Activated B cell treated with CpG ODN at 0.5 μM for 24 hours (primary cell): ENCODE results near the gene MAP3K14. TPM values are rescaled to one million over a fixed set of nuclear protein-coding genes. Genes with fewer than 3 reads are reported as not detected.

Experiments
- ATAC-seq: fragments of 200-7000 bp; cut with Tn5 transposase; one replicate; pipeline ENCODE4 v1.10.0; 2021; ENCODE audit warnings: low read depth, mild to moderate bottlenecking, moderate library complexity
- CTCF ChIA-PET: fragments of 350-600 bp; sonication (Branson Sonifier 250); formaldehyde crosslinking; loops from one replicate; lab custom pipeline; 2021; ENCODE audit warnings: antibody characterized with exemption; lab: Charles Lee
- POLR2A ChIA-PET: fragments of 350-600 bp; sonication (Branson Sonifier 250); formaldehyde crosslinking; loops from one replicate; lab custom pipeline; 2021; ENCODE audit warnings: antibody characterized with exemption; lab: Charles Lee
- DNase-seq: peaks from one replicate; pipeline ENCODE4 v3.0.0; 2022
- H3K27ac Mint-ChIP-seq: one replicate; pipeline ENCODE4 v1.8.0; 2020; ENCODE audit warnings: mixed read lengths
- H3K27me3 Mint-ChIP-seq: one replicate; pipeline ENCODE4 v1.8.0; 2021; ENCODE audit warnings: mixed read lengths
- H3K36me3 Mint-ChIP-seq: one replicate; pipeline ENCODE4 v1.8.0; 2021; ENCODE audit warnings: low read depth, mixed read lengths
- H3K4me1 Mint-ChIP-seq: one replicate; pipeline ENCODE4 v1.8.0; 2021; ENCODE audit warnings: mixed read lengths
- H3K4me3 Mint-ChIP-seq: one replicate; pipeline ENCODE4 v1.8.0; 2020; ENCODE audit warnings: mild to moderate bottlenecking, mixed read lengths
- H3K9me3 Mint-ChIP-seq: one replicate; pipeline ENCODE4 v1.8.0; 2020; ENCODE audit warnings: mixed read lengths
- CTCF ChIP-seq: fragments of 200-600 bp; IDR thresholded peaks from one replicate; pipeline ENCODE4 v1.8.0; 2022; ENCODE audit warnings: antibody characterized with exemption, mild to moderate bottlenecking
- intact Hi-C: fragments of 100-400 bp; cut with micrococcal nuclease; formaldehyde crosslinking; loops from one replicate; pipeline ENCODE4 v1.15.1; 2024
- total RNA-seq: library from RNA; stranded (reverse); gene quantifications from 2 replicates; pipeline ENCODE4 v1.2.3, GENCODE V29; 2022

Gene MAP3K14
- total RNA-seq, 1 donor from 2014 or later, result 88.6 TPM

DNA sequence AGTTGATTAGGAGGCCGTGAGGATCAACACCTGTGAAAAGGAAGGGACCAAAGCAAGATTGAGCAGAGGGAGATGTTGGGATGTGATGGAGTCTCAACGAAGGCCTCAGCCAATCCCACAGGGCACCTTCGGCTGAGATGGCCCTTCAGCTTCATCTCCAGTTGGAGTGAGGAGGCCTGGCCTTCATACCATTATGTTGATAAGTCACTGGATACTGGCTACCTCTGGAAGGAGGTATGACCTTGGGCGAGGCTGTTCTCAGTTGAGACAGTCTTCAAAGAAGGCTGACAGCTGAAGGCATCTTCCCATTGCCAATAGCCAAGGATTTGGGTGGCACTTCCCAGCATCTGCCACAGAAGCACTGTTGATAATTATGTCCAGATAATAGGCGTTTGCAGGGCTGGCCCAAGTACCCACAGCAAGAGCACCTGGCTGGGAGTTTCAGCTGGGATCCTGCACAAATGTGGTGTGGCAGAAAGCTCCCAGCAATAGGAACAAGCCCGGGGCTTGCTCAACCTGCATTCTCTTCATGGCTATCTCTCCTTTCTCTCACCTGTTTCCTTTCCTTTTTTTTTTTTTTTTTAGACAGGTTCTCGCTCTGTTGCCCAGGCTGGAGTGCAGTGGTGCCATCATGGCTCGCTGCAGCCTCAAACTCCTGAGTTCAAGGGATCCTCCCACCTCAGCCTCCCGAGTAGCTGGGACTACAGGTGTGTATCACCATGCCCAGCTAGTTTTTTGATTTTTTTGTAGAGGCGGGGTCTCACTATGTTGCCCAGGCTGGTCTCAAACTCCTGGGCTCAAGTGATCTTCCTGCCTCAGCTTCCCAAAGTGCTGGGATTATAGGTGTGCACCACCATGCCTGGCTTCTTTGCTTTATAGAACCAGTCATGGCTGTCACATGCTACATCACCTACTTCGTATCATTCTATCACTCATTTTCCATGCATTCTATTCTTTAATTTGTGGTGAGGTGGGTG, 18.2 kb upstream of the MAP3K14 start:
- peaks cover 35% of the 10 kb centered on the region for H3K4me1 Mint-ChIP-seq

GRCh38 chr17:45334231-45334630, 17.4 kb upstream of the MAP3K14 start:
- H3K27me3 Mint-ChIP-seq, result no peaks in the 10 kb centered on the region
- H3K4me1 Mint-ChIP-seq, result peaks cover 43% of the 10 kb centered on the region
- ChIA-PET POLR2A (interaction anchor here (0.8 to 3.9 kb wide), 3 partner anchors 18 to 97 kb away, joined by 3 to 46 read pairs (median 12); partner anchors contain the start of gene MAP3K14), CTCF (interaction anchor here (0.8 kb wide), 1 partner anchor 63 kb away, joined by 3 read pairs; no protein-coding TSS in a partner anchor)
- peak overlapping the region; percentile 3 for H3K4me3 Mint-ChIP-seq
- H3K27ac Mint-ChIP-seq, result peak overlapping the region; percentile 5
- no peaks in the 10 kb centered on the region for H3K9me3 Mint-ChIP-seq
- H3K36me3 Mint-ChIP-seq, result no peaks in the 10 kb centered on the region
- DNase-seq (peak; percentile 14), ATAC-seq (no peak)
- intact Hi-C loops, result loop anchor here (5.0 kb wide), 2 partner anchors 37 to 53 kb away; no protein-coding TSS in a partner anchor
- TF ChIP-seq CTCF, result no peak

More for the DNA sequence above, 18.2 kb upstream of the MAP3K14 start:
- no peaks in the 10 kb centered on the region for H3K36me3 Mint-ChIP-seq
- ChIA-PET POLR2A (interaction anchor here (0.8 to 3.9 kb wide), 4 partner anchors 19 to 96 kb away, joined by 3 to 46 read pairs (median 10); partner anchors contain the start of gene MAP3K14), CTCF (interaction anchor here (0.8 to 1.0 kb wide), 2 partner anchors 58 to 64 kb away, joined by 3 read pairs; no protein-coding TSS in a partner anchor)
- H3K27ac Mint-ChIP-seq, result peak overlapping the region; percentile 20
- no peak for ATAC-seq
- DNase-seq, result peak; percentile 11
- no peak for TF ChIP-seq CTCF
- no peaks in the 10 kb centered on the region for H3K9me3 Mint-ChIP-seq
- no peaks in the 10 kb centered on the region for H3K27me3 Mint-ChIP-seq
- intact Hi-C loops, result loop anchor here (5.0 kb wide), 2 partner anchors 38 to 52 kb away; no protein-coding TSS in a partner anchor
- no peak overlapping the region for H3K4me3 Mint-ChIP-seq

DNA sequence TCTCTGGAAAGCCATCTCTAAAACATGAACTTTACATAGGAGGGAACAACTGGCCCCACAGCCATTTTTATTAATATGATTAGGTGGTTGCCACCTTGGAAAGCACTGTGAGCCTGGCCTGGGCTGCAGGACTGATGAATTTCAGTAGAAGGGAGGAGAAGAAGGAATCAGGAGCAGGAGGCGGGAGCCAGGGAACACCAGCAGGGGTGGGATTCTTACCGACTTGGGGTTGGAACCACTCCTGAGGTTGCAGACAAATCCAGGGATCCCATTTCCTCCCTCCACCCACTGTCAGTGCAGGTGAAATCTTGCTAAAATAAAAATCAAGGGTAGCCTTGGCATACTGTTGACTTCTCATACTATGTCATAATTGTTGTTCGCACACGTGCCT, 16.9 kb upstream of the MAP3K14 start:
- no peaks in the 10 kb centered on the region for H3K9me3 Mint-ChIP-seq
- CTCF ChIA-PET, result interaction anchor here (1.2 kb wide), 1 partner anchor 52 kb away, joined by 6 read pairs; no protein-coding TSS in a partner anchor
- POLR2A ChIA-PET, result interaction anchor here (0.6 to 3.9 kb wide), 7 partner anchors 13 to 40 kb away, joined by 3 to 46 read pairs (median 4); partner anchors contain the start of gene MAP3K14
- H3K4me1 Mint-ChIP-seq, result peaks cover 43% of the 10 kb centered on the region
- DNase-seq (no peak), ATAC-seq (no peak)
- peak overlapping the region; percentile 69 for H3K27ac Mint-ChIP-seq
- intact Hi-C loops, result loop anchor here (1.0 to 5.0 kb wide), 3 partner anchors 16 to 54 kb away; partner anchors contain the start of gene MAP3K14
- H3K36me3 Mint-ChIP-seq, result no peaks in the 10 kb centered on the region
- no peaks in the 10 kb centered on the region for H3K27me3 Mint-ChIP-seq
- no peak overlapping the region for H3K4me3 Mint-ChIP-seq
- no peak for TF ChIP-seq CTCF

GRCh38 chr17:45332989-45333701, 16.3 kb upstream of the MAP3K14 start:
- Mint-ChIP-seq H3K4me3 (peak overlapping the region; percentile 46), H3K27me3 (no peaks in the 10 kb centered on the region), H3K4me1 (peaks cover 43% of the 10 kb centered on the region), H3K27ac (peak overlapping the region; percentile 69), H3K9me3 (no peaks in the 10 kb centered on the region), H3K36me3 (no peaks in the 10 kb centered on the region)
- CTCF ChIA-PET, result interaction anchor here (1.2 kb wide), 1 partner anchor 52 kb away, joined by 6 read pairs; no protein-coding TSS in a partner anchor
- TF ChIP-seq CTCF, result no peak
- intact Hi-C loops, result loop anchor here (1.0 to 5.0 kb wide), 3 partner anchors 16 to 54 kb away; partner anchors contain the start of gene MAP3K14
- POLR2A ChIA-PET, result interaction anchor here (0.6 to 3.9 kb wide), 9 partner anchors 13 to 49 kb away, joined by 3 to 46 read pairs (median 4); partner anchors contain the start of gene MAP3K14
- ATAC-seq, result peak; percentile 77
- no peak for DNase-seq
